ENCODE data around the gene UBA7. TPM values are rescaled to one million over a fixed set of nuclear protein-coding genes. Genes with fewer than 3 reads are reported as not detected.

Gene UBA7
- total and polyA plus RNA-seq, 2 of the 8 experiments (the other 6 are each of a cell fraction or from before 2014, with no cell fraction given) = 0.34 to 0.65 TPM

DNA sequence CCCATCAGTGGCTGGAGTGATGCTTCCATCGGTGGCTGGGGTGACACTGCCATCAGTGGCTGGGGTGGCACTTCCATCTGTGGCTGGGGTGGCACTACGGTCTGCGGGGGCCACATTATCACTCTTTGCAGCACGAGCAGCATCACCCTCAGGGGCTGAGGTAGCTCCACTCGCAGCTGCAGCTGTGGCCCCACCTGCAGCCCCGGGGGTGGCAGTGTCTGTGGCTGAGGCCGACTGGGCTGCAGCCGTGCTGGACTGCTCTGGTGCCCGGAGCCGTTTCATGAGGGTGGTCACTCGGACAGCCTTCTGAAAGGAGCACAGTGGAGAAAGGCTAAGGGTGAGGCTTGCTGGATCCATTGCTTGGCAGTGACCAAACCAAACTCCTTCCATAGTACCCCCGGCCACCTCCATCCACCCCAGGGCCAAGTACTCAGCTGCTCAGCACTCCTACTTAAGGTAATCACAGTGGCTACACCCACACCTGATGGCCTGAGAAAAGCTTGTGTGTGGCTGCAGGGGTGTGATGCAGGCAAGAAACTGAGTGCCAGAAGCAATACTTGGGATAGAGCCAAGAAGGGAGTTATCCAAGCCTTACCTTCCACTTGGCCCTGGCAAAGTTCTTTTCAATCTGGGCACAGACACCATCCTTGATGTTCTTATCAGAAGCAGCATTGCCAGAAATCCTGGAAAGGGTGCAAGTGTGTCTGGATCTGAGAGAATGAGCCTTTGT lies 46.0 kb upstream of the UBA7 start:
- Histone ChIP-seq H2BK15ac (ENCODE audit: low read length) (no peak overlapping the region), H3K4ac (replicated peaks; ENCODE audit: insufficient read length, low read depth, low read length) (no peak overlapping the region), H3K27me3 (replicated peaks in 1 of 4; ENCODE audit: control insufficient read depth in 3 of 4, extremely low read depth in 1 of 4, insufficient read depth in 3 of 4, low read length in 3 of 4) (no peaks in the 10 kb centered on the region), H2AFZ (ENCODE audit: low read length) (no peak overlapping the region), H2BK5ac (ENCODE audit: low read depth, low read length) (no peak overlapping the region), H3K14ac (ENCODE audit: insufficient read length) (no peak overlapping the region), H3K9ac (replicated peaks in 1 of 4; ENCODE audit: extremely low read depth in 1 of 4, low read depth in 3 of 4, low read length in 3 of 4) (no peak overlapping the region), H2AK5ac (ENCODE audit: low read depth, low read length) (no peak overlapping the region), H4K20me1 (replicated peaks in 1 of 2; ENCODE audit: control insufficient read depth in 1 of 2, insufficient read depth in 2 of 2, low read length in 2 of 2) (peaks cover 7 to 15% of the 10 kb centered on the region in 2 experiments), H4K8ac (ENCODE audit: extremely low read depth, insufficient read depth, low read length) (no peak overlapping the region), H3K27ac (ENCODE audit: low read depth, low read length) (no peak overlapping the region), H3K4me2 (ENCODE audit: insufficient read depth in 1 of 2, low read depth in 2 of 2, low read length in 2 of 2) (no peak overlapping the region), H3K4me3 (ENCODE audit: extremely low read depth in 1 of 4, insufficient read depth in 2 of 4, low read depth in 3 of 4, low read length in 4 of 4) (no peak overlapping the region), H3K23ac (ENCODE audit: insufficient read length) (no peak overlapping the region), H3K79me1 (ENCODE audit: low read depth, low read length) (peaks cover 3% of the 10 kb centered on the region; the same call in 1 of the 2 replicates), H2BK12ac (ENCODE audit: low read depth, low read length) (no peak overlapping the region), H3K23me2 (ENCODE audit: low read depth, low read length) (peaks cover 6% of the 10 kb centered on the region), H3K4me1 (replicated peaks in 1 of 4; ENCODE audit: control insufficient read depth in 3 of 4, insufficient read depth in 4 of 4, low read length in 3 of 4) (peaks cover 4 to 14% (median 5%) of the 10 kb centered on the region in 4 experiments), H2BK120ac (replicated peaks; ENCODE audit: low read depth, low read length) (no peak overlapping the region), H3K36me3 (ENCODE audit: control insufficient read depth in 2 of 4, insufficient read depth in 4 of 4, low read length in 3 of 4) (peaks cover 7 to 18% (median 11%) of the 10 kb centered on the region in 4 experiments; a peak in 5 of 8 replicates), H3K18ac (ENCODE audit: extremely low read depth, low read length) (no peak overlapping the region), H4K5ac (ENCODE audit: insufficient read length, low read depth, low read length) (no peak overlapping the region), H3K79me2 (ENCODE audit: control insufficient read depth in 1 of 2, insufficient read depth in 2 of 2, low read length in 2 of 2) (peaks cover 2 to 29% of the 10 kb centered on the region in 2 experiments; a peak in 3 of 4 replicates), H3K9me3 (ENCODE audit: insufficient read depth in 2 of 2, low read depth in 1 of 2, low read length in 1 of 2) (no peaks in the 10 kb centered on the region), H4K91ac (replicated peaks; ENCODE audit: insufficient read length, low read length) (no peak overlapping the region), H2BK20ac (ENCODE audit: low read length) (no peak overlapping the region), H3K56ac (replicated peaks; ENCODE audit: insufficient read length, low read depth, low read length) (no peak overlapping the region)
- FAIRE-seq (no peak), DNase-seq (ENCODE audit: low read depth in 1 of 2, low spot score in 2 of 2) (no peak)
- CTCF ChIA-PET (ENCODE audit: partially characterized antibody) = interaction anchor here (0.6 to 1.8 kb wide), 5 partner anchors 11 to 59 kb away, joined by 3 to 7 read pairs (median 4); no protein-coding TSS in a partner anchor
- WGBS, 2 experiments (ENCODE audit: extremely low coverage in 1 of 2, insufficient coverage in 1 of 2, insufficient read length in 1 of 2, insufficient replicate concordance in 2 of 2, low coverage in 1 of 2, low lambda C conversion rate in 2 of 2, missing lambda C conversion rate in 1 of 2) = 95% methylated on average over 12 of the region's 12 CpGs; no CpG with 5 or more reads in 1 of the 2 experiments
- POLR2A ChIA-PET (ENCODE audit: partially characterized antibody) = interaction anchor here (1.5 to 6.4 kb wide), 2 partner anchors 8 to 22 kb away, joined by 5 to 33 read pairs; no protein-coding TSS in a partner anchor
- TF ChIP-seq PHF8 (conservative IDR thresholded peaks at IDR 0.05; ENCODE audit: low read depth, low read length) (no peak), CHD1 (IDR thresholded peaks at IDR 0.05; ENCODE audit: low read depth, low read length) (no peak), TCF12 (IDR thresholded peaks at IDR 0.05; ENCODE audit: low read depth, low read length) (no peak), KDM1A (IDR thresholded peaks at IDR 0.05; ENCODE audit: borderline replicate concordance, low read length) (no peak), TAF7 (optimal IDR thresholded peaks at IDR 0.05; ENCODE audit: borderline replicate concordance, low read depth, low read length) (no peak), BRCA1 (IDR thresholded peaks at IDR 0.05; ENCODE audit: low read depth, low read length) (no peak), RFX5 (IDR thresholded peaks at IDR 0.05; ENCODE audit: borderline replicate concordance, low read depth, low read length) (no peak), KDM4A (IDR thresholded peaks at IDR 0.05; ENCODE audit: low read depth, low read length, severe bottlenecking) (no peak), TEAD4 (IDR thresholded peaks at IDR 0.05; ENCODE audit: low read depth, low read length) (no peak), CHD2 (IDR thresholded peaks at IDR 0.05; ENCODE audit: low read length) (no peak), SRF (IDR thresholded peaks at IDR 0.05; ENCODE audit: low read depth, low read length) (no peak), MAFK (IDR thresholded peaks at IDR 0.05; ENCODE audit: low read depth, low read length) (no peak), FOSL1 (IDR thresholded peaks at IDR 0.05; ENCODE audit: insufficient read depth, low read depth, low read length) (no peak)
